ENCODE data around the gene MCRIP1. TPM values are rescaled to one million over a fixed set of nuclear protein-coding genes. Genes with fewer than 3 reads are reported as not detected.

The MCRIP1 gene
- total and polyA plus RNA-seq, 9 of the 15 experiments (the other 6 are each of a cell fraction or from before 2014, with no cell fraction given), result 0.39 to 35.8 (median 9.7) TPM

GRCh38 chr17:81867991-81868673 is 35.0 kb upstream of the MCRIP1 start (continued):
- TF ChIP-seq ELF4 (CRISPR knock-in tag; IDR thresholded peaks at IDR 0.05), result peak; percentile 56; the same call in 1 of the 2 replicates
- no peak for TF ChIP-seq NR2C1 (IDR thresholded peaks at IDR 0.05)
- no peak for TF ChIP-seq NR2C1 (tag; IDR thresholded peaks at IDR 0.05)
- TF ChIP-seq NFYB (IDR thresholded peaks at IDR 0.05; ENCODE audit: extremely low read depth, insufficient read length), result no peak
- no peak for TF ChIP-seq IFI16 (CRISPR knock-in tag; IDR thresholded peaks at IDR 0.05)
- no peak; the same call in 1 of the 2 replicates for TF ChIP-seq STAT5A (IDR thresholded peaks at IDR 0.05; ENCODE audit: borderline replicate concordance, low read length)
- peak; percentile 54; the same call in 1 of the 2 replicates for TF ChIP-seq ZNF212 (CRISPR knock-in tag; IDR thresholded peaks at IDR 0.05)
- TF ChIP-seq MCM5 (IDR thresholded peaks at IDR 0.05; ENCODE audit: low read depth), result no peak
- peak; percentile 35; the same call in 1 of the 2 replicates for TF ChIP-seq ZNF511 (CRISPR knock-in tag; IDR thresholded peaks at IDR 0.05)
- TF ChIP-seq MAX (CRISPR knock-in tag; IDR thresholded peaks at IDR 0.05), result peak; percentile 83
- peak; percentile 79 for TF ChIP-seq USF1 (CRISPR knock-in tag; IDR thresholded peaks at IDR 0.05)
- TF ChIP-seq ERF (CRISPR knock-in tag; IDR thresholded peaks at IDR 0.05), result peak; percentile 87; the same call in 1 of the 2 replicates
- TF ChIP-seq ZNF551 (CRISPR knock-in tag; IDR thresholded peaks at IDR 0.05), result no peak
- TF ChIP-seq ELK3 (CRISPR knock-in tag; IDR thresholded peaks at IDR 0.05), result no peak
- TF ChIP-seq KAT7 (CRISPR knock-in tag; IDR thresholded peaks at IDR 0.05; ENCODE audit: borderline replicate concordance), result peak; percentile 52; the same call in 1 of the 2 replicates
- TF ChIP-seq SIN3A (IDR thresholded peaks at IDR 0.05; ENCODE audit: borderline replicate concordance in 2 of 2, control insufficient read depth in 1 of 2, low read depth in 2 of 2, low read length in 2 of 2), result 0 out of 4 replicates have a peak, but pooled peaks of 1 of the 2 experiments have one; percentile 48
- 0 out of 2 replicates have a peak, but pooled peaks have one; percentile 31 for TF ChIP-seq L3MBTL2 (IDR thresholded peaks at IDR 0.05)
- no peak for TF ChIP-seq TAF15 (IDR thresholded peaks at IDR 0.05; ENCODE audit: low read depth, low read length)
- peak; percentile 65 for TF ChIP-seq FOXO4 (CRISPR knock-in tag; IDR thresholded peaks at IDR 0.05)
- no peak for TF ChIP-seq FOXK1 (CRISPR knock-in tag; IDR thresholded peaks at IDR 0.05; ENCODE audit: borderline replicate concordance)
- TF ChIP-seq IRF1 (CRISPR knock-in tag; IDR thresholded peaks at IDR 0.05; ENCODE audit: borderline replicate concordance), result no peak
- peak; percentile 77 for TF ChIP-seq POLR2G (IDR thresholded peaks at IDR 0.05; ENCODE audit: low read depth, low read length)
- TF ChIP-seq BRCA1 (IDR thresholded peaks at IDR 0.05), result no peak
- TF ChIP-seq BRCA1 (CRISPR knock-in tag; IDR thresholded peaks at IDR 0.05), result 0 out of 2 replicates have a peak, but pooled peaks have one; percentile 38

All from K562 (cell line).